PC-9 (cell line): ENCODE data around the gene ABCC3.

Source experiments
- CTCF ChIP-seq: fragments of 200-600 bp; sonication (generic); conservative IDR thresholded peaks from 2 replicates; pipeline ENCODE4 v1.6.1; 2017; ENCODE audit warnings: mixed run types, antibody characterized with exemption, mild to moderate bottlenecking, moderate library complexity
- EZH2 ChIP-seq: fragments of 200-600 bp; sonication (generic); IDR thresholded peaks from 2 replicates; pipeline ENCODE4 v1.8.0; 2017; ENCODE audit warnings: antibody characterized with exemption, low read depth

DNA sequence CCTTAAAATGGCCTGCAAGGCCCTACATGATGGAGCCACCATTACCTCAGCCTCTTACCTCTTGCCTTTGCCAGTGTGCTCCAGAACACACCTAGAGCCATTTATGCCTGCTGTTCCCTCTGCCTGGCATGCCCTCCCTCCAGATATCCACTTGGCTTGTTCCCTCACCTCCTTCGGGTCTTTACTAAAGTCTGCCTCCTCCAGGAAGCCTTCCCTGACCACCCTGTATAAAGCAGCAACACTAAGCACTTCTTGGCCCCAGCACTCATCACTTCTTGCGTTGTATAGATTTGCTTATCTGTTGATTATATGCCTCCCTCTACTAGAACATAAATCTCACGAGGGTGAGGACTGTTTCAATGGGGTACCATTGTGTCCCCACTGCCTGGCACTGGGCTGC is 47.8 kb downstream of the ABCC3 start:
- TF ChIP-seq CTCF (no peak), EZH2 (no peak)
